ENCODE measurements around the gene ARHGEF11. TPM values are rescaled to one million over a fixed set of nuclear protein-coding genes. Genes with fewer than 3 reads are reported as not detected.
A peak's percentile ranks its signal among the peaks of the same experiment; 100 is the strongest.

ARHGEF11 gene
- total and polyA plus RNA-seq, 9 of the 15 experiments (the other 6 are each of a cell fraction or from before 2014, with no cell fraction given), result 0.14 to 15.5 (median 9.0) TPM

DNA sequence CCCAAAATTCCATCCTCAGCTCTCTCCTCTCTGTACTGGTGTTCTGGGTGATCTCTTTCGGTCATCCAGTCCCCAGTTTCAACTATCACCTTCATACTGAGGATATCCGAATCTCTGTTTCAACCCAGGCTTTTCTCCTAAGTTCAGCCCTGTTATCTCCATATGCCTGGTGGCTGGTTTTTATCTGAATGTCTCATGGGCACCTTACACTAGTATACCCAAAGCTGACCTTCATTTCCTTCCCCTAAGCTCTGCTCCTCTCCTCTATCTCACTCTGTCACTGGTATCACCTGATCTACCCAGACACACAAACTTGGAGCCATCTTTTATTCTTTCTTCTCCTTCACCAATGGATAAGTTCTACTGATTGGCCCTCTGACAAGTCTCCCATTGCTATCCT lies 72.1 kb downstream of the ARHGEF11 start (continued):
- TF ChIP-seq, protein P1, sequence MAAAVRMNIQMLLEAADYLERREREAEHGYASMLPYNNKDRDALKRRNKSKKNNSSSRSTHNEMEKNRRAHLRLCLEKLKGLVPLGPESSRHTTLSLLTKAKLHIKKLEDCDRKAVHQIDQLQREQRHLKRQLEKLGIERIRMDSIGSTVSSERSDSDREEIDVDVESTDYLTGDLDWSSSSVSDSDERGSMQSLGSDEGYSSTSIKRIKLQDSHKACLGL (CRISPR knock-in tag; IDR thresholded peaks at IDR 0.05; ENCODE audit: borderline replicate concordance, poor library complexity, severe bottlenecking), result no peak
- TF ChIP-seq, protein P2, sequence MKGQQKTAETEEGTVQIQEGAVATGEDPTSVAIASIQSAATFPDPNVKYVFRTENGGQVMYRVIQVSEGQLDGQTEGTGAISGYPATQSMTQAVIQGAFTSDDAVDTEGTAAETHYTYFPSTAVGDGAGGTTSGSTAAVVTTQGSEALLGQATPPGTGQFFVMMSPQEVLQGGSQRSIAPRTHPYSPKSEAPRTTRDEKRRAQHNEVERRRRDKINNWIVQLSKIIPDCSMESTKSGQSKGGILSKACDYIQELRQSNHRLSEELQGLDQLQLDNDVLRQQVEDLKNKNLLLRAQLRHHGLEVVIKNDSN (CRISPR knock-in tag; IDR thresholded peaks at IDR 0.05), result no peak
- TF ChIP-seq ZNF778 (CRISPR knock-in tag; IDR thresholded peaks at IDR 0.05), result no peak
- TF ChIP-seq, protein P3, sequence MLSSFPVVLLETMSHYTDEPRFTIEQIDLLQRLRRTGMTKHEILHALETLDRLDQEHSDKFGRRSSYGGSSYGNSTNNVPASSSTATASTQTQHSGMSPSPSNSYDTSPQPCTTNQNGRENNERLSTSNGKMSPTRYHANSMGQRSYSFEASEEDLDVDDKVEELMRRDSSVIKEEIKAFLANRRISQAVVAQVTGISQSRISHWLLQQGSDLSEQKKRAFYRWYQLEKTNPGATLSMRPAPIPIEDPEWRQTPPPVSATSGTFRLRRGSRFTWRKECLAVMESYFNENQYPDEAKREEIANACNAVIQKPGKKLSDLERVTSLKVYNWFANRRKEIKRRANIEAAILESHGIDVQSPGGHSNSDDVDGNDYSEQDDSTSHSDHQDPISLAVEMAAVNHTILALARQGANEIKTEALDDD (IDR thresholded peaks at IDR 0.05), result peak; percentile 59
- no peak for TF ChIP-seq KLF16 (IDR thresholded peaks at IDR 0.05)
- TF ChIP-seq SAFB (IDR thresholded peaks at IDR 0.05; ENCODE audit: borderline replicate concordance, low read depth, low read length), result no peak
- TF ChIP-seq EP400 (IDR thresholded peaks at IDR 0.05), result no peak
- TF ChIP-seq NR4A1 (CRISPR knock-in tag; IDR thresholded peaks at IDR 0.05), result no peak
- no peak for TF ChIP-seq NR4A1 (tag; IDR thresholded peaks at IDR 0.05)
- 0 out of 2 replicates have a peak, but pooled peaks have one; percentile 19 for TF ChIP-seq EHMT2 (IDR thresholded peaks at IDR 0.05)
- peak; percentile 43; the same call in 1 of the 2 replicates for TF ChIP-seq TEAD4 (IDR thresholded peaks at IDR 0.05; ENCODE audit: low read length)
- TF ChIP-seq TEAD4 (CRISPR knock-in tag; IDR thresholded peaks at IDR 0.05; ENCODE audit: borderline replicate concordance), result no peak
- TF ChIP-seq, protein P4, sequence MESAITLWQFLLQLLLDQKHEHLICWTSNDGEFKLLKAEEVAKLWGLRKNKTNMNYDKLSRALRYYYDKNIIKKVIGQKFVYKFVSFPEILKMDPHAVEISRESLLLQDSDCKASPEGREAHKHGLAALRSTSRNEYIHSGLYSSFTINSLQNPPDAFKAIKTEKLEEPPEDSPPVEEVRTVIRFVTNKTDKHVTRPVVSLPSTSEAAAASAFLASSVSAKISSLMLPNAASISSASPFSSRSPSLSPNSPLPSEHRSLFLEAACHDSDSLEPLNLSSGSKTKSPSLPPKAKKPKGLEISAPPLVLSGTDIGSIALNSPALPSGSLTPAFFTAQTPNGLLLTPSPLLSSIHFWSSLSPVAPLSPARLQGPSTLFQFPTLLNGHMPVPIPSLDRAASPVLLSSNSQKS (CRISPR knock-in tag; IDR thresholded peaks at IDR 0.05), result no peak
- no peak for TF ChIP-seq ELF2 (CRISPR knock-in tag; IDR thresholded peaks at IDR 0.05)
- TF ChIP-seq BDP1 (IDR thresholded peaks at IDR 0.05; ENCODE audit: insufficient read depth, insufficient read length), result no peak
- TF ChIP-seq CBFA2T3 (IDR thresholded peaks at IDR 0.05), result peak; percentile 84
- TF ChIP-seq NFIC (IDR thresholded peaks at IDR 0.05), result 0 out of 2 replicates have a peak, but pooled peaks have one; percentile 12
- TF ChIP-seq, protein P5, sequence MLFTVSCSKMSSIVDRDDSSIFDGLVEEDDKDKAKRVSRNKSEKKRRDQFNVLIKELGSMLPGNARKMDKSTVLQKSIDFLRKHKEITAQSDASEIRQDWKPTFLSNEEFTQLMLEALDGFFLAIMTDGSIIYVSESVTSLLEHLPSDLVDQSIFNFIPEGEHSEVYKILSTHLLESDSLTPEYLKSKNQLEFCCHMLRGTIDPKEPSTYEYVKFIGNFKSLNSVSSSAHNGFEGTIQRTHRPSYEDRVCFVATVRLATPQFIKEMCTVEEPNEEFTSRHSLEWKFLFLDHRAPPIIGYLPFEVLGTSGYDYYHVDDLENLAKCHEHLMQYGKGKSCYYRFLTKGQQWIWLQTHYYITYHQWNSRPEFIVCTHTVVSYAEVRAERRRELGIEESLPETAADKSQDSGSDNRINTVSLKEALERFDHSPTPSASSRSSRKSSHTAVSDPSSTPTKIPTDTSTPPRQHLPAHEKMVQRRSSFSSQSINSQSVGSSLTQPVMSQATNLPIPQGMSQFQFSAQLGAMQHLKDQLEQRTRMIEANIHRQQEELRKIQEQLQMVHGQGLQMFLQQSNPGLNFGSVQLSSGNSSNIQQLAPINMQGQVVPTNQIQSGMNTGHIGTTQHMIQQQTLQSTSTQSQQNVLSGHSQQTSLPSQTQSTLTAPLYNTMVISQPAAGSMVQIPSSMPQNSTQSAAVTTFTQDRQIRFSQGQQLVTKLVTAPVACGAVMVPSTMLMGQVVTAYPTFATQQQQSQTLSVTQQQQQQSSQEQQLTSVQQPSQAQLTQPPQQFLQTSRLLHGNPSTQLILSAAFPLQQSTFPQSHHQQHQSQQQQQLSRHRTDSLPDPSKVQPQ (CRISPR knock-in tag; IDR thresholded peaks at IDR 0.05; ENCODE audit: borderline replicate concordance), result no peak
- TF ChIP-seq MCM7 (IDR thresholded peaks at IDR 0.05), result no peak
- no peak for TF ChIP-seq PHB2 (IDR thresholded peaks at IDR 0.05; ENCODE audit: low read depth)
- TF ChIP-seq, protein P6, sequence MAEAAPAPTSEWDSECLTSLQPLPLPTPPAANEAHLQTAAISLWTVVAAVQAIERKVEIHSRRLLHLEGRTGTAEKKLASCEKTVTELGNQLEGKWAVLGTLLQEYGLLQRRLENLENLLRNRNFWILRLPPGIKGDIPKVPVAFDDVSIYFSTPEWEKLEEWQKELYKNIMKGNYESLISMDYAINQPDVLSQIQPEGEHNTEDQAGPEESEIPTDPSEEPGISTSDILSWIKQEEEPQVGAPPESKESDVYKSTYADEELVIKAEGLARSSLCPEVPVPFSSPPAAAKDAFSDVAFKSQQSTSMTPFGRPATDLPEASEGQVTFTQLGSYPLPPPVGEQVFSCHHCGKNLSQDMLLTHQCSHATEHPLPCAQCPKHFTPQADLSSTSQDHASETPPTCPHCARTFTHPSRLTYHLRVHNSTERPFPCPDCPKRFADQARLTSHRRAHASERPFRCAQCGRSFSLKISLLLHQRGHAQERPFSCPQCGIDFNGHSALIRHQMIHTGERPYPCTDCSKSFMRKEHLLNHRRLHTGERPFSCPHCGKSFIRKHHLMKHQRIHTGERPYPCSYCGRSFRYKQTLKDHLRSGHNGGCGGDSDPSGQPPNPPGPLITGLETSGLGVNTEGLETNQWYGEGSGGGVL (CRISPR knock-in tag; IDR thresholded peaks at IDR 0.05), result no peak
- no peak for TF ChIP-seq CBFB (CRISPR knock-in tag; IDR thresholded peaks at IDR 0.05)
- no peak for TF ChIP-seq TCF7 (IDR thresholded peaks at IDR 0.05; ENCODE audit: borderline replicate concordance)
- TF ChIP-seq CHD4 (IDR thresholded peaks at IDR 0.05; ENCODE audit: insufficient read depth, insufficient replicate concordance, low read depth, low read length, poor library complexity, severe bottlenecking), result no peak

Measured in K562 (cell line).